ENCODE measurements around the gene POLRMT.
"Not testable (repeated sequence)": the region's sequence is repeated elsewhere in the genome, so short reads cannot be mapped to it uniquely, and the experiment has no call there.

Gene POLRMT

DNA sequence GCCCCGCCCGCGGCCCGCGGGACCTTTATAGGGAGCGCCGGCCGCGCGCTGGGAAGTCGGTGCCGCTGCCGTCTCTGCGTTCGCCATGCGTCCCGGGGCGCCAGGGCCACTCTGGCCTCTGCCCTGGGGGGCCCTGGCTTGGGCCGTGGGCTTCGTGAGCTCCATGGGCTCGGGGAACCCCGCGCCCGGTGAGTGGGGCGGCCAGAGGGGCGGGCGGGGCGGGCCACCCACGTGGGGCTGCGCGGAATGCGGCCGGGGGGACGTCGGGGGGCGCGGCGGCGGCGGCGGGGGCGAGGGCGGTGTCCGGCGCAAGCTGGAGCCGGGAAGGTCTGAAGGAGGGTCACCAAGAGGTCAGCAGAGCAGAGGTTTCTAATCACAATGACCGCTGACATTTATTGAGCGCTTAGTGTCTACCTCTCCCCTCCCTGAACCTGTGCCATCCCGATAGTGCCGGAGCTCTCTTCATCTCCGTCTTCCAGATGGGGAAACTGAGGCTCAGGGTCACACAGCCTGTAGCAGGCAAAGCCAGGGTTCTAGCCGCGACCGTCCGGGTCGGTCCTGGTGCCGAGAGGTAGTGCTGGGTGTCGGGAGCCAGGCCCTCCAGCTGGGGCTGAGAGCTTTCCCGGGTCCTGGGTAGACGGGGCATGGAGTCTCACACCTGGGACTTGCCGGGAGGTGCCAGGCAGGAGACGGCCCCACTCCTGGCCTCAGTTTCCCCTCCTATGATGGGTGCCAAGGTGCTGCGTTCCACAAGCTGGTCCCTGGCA is 43.2 kb upstream of the POLRMT start, which contains the start of gene FSTL3:
Gene FSTL3, plus strand, starts transcription at position 54 of the 767 bp plus-strand sequence. Its CDS starts 32 bp downstream, at position 86.
- Histone ChIP-seq H3K4me1 (peaks cover 4% of the 10 kb centered on the region), H3K27me3 (ENCODE audit: control insufficient read depth, insufficient read depth, low read length) (no peaks in the 10 kb centered on the region)

GRCh38 chr19:676007-676338 is 42.6 kb upstream of the POLRMT start:
- Histone ChIP-seq H3K4me2 (ENCODE audit: low read length) (no peak overlapping the region), H3K9ac (no peak overlapping the region), H3K9me3 (ENCODE audit: control insufficient read depth, low read length) (no peaks in the 10 kb centered on the region), H3K36me3 (ENCODE audit: control insufficient read depth, insufficient read depth, low read length) (no peaks in the 10 kb centered on the region), H3K4me3 (ENCODE audit: low read depth, low read length) (no peak overlapping the region), H2AFZ (no peak overlapping the region), H3K4me1 (peaks cover 4% of the 10 kb centered on the region), H3K27me3 (ENCODE audit: control insufficient read depth, insufficient read depth, low read length) (no peaks in the 10 kb centered on the region), H3K79me2 (no peaks in the 10 kb centered on the region), H3K27ac (no peak overlapping the region)
- TF ChIP-seq, protein P1, sequence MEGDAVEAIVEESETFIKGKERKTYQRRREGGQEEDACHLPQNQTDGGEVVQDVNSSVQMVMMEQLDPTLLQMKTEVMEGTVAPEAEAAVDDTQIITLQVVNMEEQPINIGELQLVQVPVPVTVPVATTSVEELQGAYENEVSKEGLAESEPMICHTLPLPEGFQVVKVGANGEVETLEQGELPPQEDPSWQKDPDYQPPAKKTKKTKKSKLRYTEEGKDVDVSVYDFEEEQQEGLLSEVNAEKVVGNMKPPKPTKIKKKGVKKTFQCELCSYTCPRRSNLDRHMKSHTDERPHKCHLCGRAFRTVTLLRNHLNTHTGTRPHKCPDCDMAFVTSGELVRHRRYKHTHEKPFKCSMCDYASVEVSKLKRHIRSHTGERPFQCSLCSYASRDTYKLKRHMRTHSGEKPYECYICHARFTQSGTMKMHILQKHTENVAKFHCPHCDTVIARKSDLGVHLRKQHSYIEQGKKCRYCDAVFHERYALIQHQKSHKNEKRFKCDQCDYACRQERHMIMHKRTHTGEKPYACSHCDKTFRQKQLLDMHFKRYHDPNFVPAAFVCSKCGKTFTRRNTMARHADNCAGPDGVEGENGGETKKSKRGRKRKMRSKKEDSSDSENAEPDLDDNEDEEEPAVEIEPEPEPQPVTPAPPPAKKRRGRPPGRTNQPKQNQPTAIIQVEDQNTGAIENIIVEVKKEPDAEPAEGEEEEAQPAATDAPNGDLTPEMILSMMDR (IDR thresholded peaks at IDR 0.05) = no peak

More for the DNA sequence above, 43.2 kb upstream of the POLRMT start, which contains the start of gene FSTL3:
- Histone ChIP-seq H3K9ac (no peak within 1 kb of the TSS), H3K9me3 (ENCODE audit: control insufficient read depth, low read length) (no peaks in the 10 kb centered on the region), H3K4me2 (ENCODE audit: low read length) (peak within 1 kb of the TSS; percentile 31), H2AFZ (no peak within 1 kb of the TSS), H3K4me3 (ENCODE audit: low read depth, low read length) (no peak within 1 kb of the TSS), H3K27ac (no peak within 1 kb of the TSS), H3K79me2 (no peaks in the 10 kb centered on the region), H3K36me3 (ENCODE audit: control insufficient read depth, insufficient read depth, low read length) (no peaks in the 10 kb centered on the region)
- TF ChIP-seq, protein P1 (IDR thresholded peaks at IDR 0.05) = no peak

DNA sequence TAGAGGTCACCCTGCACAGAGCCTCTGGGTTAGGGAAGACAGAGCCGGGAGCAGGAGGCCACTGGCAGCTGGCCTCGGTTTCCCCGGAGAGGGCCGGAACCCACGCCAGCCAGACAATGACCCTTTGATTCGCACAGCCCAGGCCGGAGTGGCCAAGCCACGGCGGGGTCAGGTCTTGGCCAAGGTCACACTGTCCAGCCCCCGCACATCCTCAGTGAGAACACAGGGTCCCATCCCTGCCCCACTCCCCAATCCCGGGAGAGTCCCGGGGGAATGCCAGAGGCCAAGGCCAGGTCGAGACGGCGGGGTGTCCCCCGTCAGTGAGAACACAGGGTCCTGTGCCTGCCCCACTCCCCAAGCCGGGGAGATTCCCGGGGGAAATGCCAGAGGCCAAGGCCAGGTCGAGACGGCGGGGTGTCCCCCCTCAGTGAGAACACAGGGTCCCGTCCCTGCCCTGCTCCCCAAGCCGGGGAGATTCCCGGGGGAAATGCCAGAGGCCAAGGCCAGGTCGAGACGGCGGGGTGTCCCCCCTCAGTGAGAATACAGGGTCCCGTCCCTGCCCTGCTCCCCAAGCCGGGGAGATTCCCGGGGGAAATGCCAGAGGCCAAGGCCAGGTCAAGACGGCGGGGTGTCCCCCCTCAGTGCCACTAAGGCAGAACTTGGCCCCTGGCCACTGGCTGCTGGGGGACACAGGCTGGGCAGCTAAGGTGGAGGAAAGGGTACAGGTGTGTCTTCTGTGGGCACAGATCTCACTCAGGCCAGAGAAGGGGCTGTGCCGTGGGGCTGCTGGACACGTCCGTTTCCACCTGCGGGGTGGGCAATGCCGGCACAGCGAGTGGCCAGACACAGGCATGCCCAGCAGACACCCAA is 41.2 kb upstream of the POLRMT start:
- peaks cover 4% of the 10 kb centered on the region for H3K4me1 ChIP-seq
- H3K36me3 ChIP-seq (ENCODE audit: control insufficient read depth, insufficient read depth, low read length) = no peaks in the 10 kb centered on the region
- H3K4me2 ChIP-seq (ENCODE audit: low read length) = no peak overlapping the region
- no peaks in the 10 kb centered on the region for H3K9me3 ChIP-seq (ENCODE audit: control insufficient read depth, low read length)
- H2AFZ ChIP-seq = no peak overlapping the region
- H3K27me3 ChIP-seq (ENCODE audit: control insufficient read depth, insufficient read depth, low read length) = no peaks in the 10 kb centered on the region
- H3K4me3 ChIP-seq (ENCODE audit: low read depth, low read length) = no peak overlapping the region
- TF ChIP-seq, protein P1 (IDR thresholded peaks at IDR 0.05) = no peak
- no peaks in the 10 kb centered on the region for H3K79me2 ChIP-seq
- no peak overlapping the region for H3K27ac ChIP-seq
- no peak overlapping the region for H3K9ac ChIP-seq

- H3K79me2 ChIP-seq = no peaks in the 10 kb centered on the region
- no peak overlapping the region for H3K27ac ChIP-seq
- H3K4me3 ChIP-seq (ENCODE audit: low read depth, low read length) = no peak overlapping the region
- H3K9ac ChIP-seq = no peak overlapping the region
- H3K27me3 ChIP-seq (ENCODE audit: control insufficient read depth, insufficient read depth, low read length) = no peaks in the 10 kb centered on the region
- TF ChIP-seq, protein P1 (IDR thresholded peaks at IDR 0.05) = no peak
- no peaks in the 10 kb centered on the region for H3K4me1 ChIP-seq
- H3K9me3 ChIP-seq (ENCODE audit: control insufficient read depth, low read length) = no peaks in the 10 kb centered on the region
- no peaks in the 10 kb centered on the region for H3K36me3 ChIP-seq (ENCODE audit: control insufficient read depth, insufficient read depth, low read length)
- no peak overlapping the region for H2AFZ ChIP-seq
- no peak overlapping the region for H3K4me2 ChIP-seq (ENCODE audit: low read length)
Observed at GRCh38 chr19:670609-671075, 37.3 kb upstream of the POLRMT start.

- H3K27me3 ChIP-seq (ENCODE audit: control insufficient read depth, insufficient read depth, low read length); H3K4me2 ChIP-seq (ENCODE audit: low read length); H3K36me3 ChIP-seq (ENCODE audit: control insufficient read depth, insufficient read depth, low read length); H3K9me3 ChIP-seq (ENCODE audit: control insufficient read depth, low read length); H3K27ac ChIP-seq; H3K9ac ChIP-seq; H3K4me1 ChIP-seq; H3K79me2 ChIP-seq; H2AFZ ChIP-seq; H3K4me3 ChIP-seq (ENCODE audit: low read depth, low read length): not testable (repeated sequence)
Observed at GRCh38 chr19:668675-669434, 35.5 kb upstream of the POLRMT start.

DNA sequence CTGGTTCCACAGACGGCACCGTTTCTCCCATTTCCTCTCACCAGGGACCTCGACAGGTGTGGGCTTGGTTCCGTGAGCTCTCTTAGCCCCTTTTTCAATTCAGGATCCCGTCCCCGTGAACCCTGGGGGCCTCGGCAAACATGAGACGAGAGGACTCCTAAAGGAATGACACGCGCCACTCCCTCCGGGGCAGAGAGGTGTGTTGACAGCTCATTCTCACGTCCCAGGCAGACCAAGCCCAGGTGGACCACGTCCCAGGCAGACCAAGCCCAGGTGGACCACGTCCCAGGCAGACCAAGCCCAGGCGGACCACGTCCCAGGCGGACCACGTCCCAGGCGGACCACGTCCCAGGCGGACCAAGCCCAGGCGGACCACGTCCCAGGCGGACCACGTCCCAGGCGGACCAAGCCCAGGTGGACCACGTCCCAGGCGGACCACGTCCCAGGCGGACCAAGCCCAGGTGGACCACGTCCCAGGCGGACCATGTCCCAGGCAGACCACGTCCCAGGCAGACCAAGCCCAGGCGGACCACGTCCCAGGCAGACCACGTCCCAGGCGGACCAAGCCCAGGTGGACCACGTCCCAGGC is 33.7 kb upstream of the POLRMT start:
- not testable (repeated sequence) for H3K27me3 ChIP-seq (ENCODE audit: control insufficient read depth, insufficient read depth, low read length); H3K4me1 ChIP-seq; H3K79me2 ChIP-seq; H3K27ac ChIP-seq; H3K9ac ChIP-seq; H3K9me3 ChIP-seq (ENCODE audit: control insufficient read depth, low read length); H3K4me3 ChIP-seq (ENCODE audit: low read depth, low read length); H3K36me3 ChIP-seq (ENCODE audit: control insufficient read depth, insufficient read depth, low read length); H3K4me2 ChIP-seq (ENCODE audit: low read length); H2AFZ ChIP-seq
